Peyer's patch (tissue), 4 donors: ENCODE data around the gene SYPL1. TPM values are rescaled to one million over a fixed set of nuclear protein-coding genes. Genes with fewer than 3 reads are reported as not detected.

Source experiments
- DNase-seq, 3 donors: peaks; one replicate each; pipeline ENCODE4 v3.0.0-alpha.2; 2017 to 2019
- H3K27ac ChIP-seq, 4 donors: fragments of 200-600 bp; sonication (generic); one replicate each; pipeline ENCODE4 v1.5.1; 2016 to 2019
- H3K27me3 ChIP-seq, 2 donors: fragments of 200-600 bp; sonication (generic); one replicate each; pipeline ENCODE4 v1.5.1; 2019
- H3K36me3 ChIP-seq, 3 donors: fragments of 200-600 bp; sonication (generic); one replicate each; pipeline ENCODE4 v1.5.1; 2016 to 2019
- H3K4me1 ChIP-seq, 4 donors: fragments of 200-600 bp; sonication (generic); one replicate each; pipeline ENCODE4 v1.5.1; 2016 to 2019
- H3K4me3 ChIP-seq, 4 donors: fragments of 200-600 bp; sonication (generic); 1 replicate in 3 of 4; 2 replicates in 1 of 4; pipeline ENCODE4 v1.5.1; 2016 to 2019; ENCODE audit warnings: mild to moderate bottlenecking in 1 of 4
- H3K9me3 ChIP-seq, 4 donors: fragments of 200-600 bp; sonication (generic); one replicate each; pipeline ENCODE4 v1.5.1; 2016 to 2019; ENCODE audit warnings: mild to moderate bottlenecking in 1 of 4
- CTCF ChIP-seq, 6 experiments: fragments of 450-650 bp in 4 of 6; fragments of 200-600 bp in 2 of 6; sonication (generic) in 1 of 6; IDR thresholded peaks; one replicate each; pipeline ENCODE4 v1.5.1; 2017 to 2019; ENCODE audit warnings: antibody characterized with exemption in 6 of 6, mild to moderate bottlenecking in 3 of 6, moderate library complexity in 1 of 6
- POLR2A ChIP-seq, 2 donors: fragments of 450-650 bp; IDR thresholded peaks; one replicate each; pipeline ENCODE4 v1.5.1; 2017; ENCODE audit warnings: antibody characterized with exemption in 2 of 2, mild to moderate bottlenecking in 2 of 2, moderate library complexity in 2 of 2
- total RNA-seq, 4 donors: library from RNA; depleted of rRNA; stranded (reverse); fragments of >200 nt; gene quantifications; one replicate each; pipeline ENCODE4 v1.1.0, GENCODE V29; 2016

The SYPL1 gene
- total RNA-seq, 4 donors from 2014 or later: 45.2 to 77.6 (median 53.3) TPM

GRCh38 chr7:106111655-106112117 lies 426 bp downstream of the SYPL1 start:
- Histone ChIP-seq H3K27me3 (no peaks in the 10 kb centered on the region), H3K9me3 (no peaks in the 10 kb centered on the region), H3K27ac (peak overlapping the region; percentile 93 to 99 (median 98)), H3K36me3 (no peaks in the 10 kb centered on the region), H3K4me1 (peaks cover 0 to 16% (median 0%) of the 10 kb centered on the region in 4 donors), H3K4me3 (peak overlapping the region; percentile 70 to 91 (median 80))
- peak in 1 of 3 donors; percentile 92 for DNase-seq
- TF ChIP-seq POLR2A (IDR thresholded peaks at IDR 0.05): peak in 1 of 2 donors; percentile 84
- TF ChIP-seq CTCF (IDR thresholded peaks at IDR 0.05): no peak

- H3K27ac ChIP-seq: peak overlapping the region; percentile 93 to 99 (median 98)
- H3K4me3 ChIP-seq: peak overlapping the region; percentile 70 to 91 (median 80)
- no peak for DNase-seq
- H3K27me3 ChIP-seq: no peaks in the 10 kb centered on the region
- peaks cover 0 to 16% (median 0%) of the 10 kb centered on the region in 4 donors for H3K4me1 ChIP-seq
- TF ChIP-seq POLR2A (IDR thresholded peaks at IDR 0.05) (no peak), CTCF (IDR thresholded peaks at IDR 0.05) (no peak)
- H3K36me3 ChIP-seq: no peaks in the 10 kb centered on the region
- H3K9me3 ChIP-seq: no peaks in the 10 kb centered on the region
These were observed 1.0 kb downstream of the SYPL1 start for GRCh38 chr7:106110885-106111654.

- no peaks in the 10 kb centered on the region for H3K27me3 ChIP-seq
- H3K4me1 ChIP-seq: peaks cover 0 to 16% (median 0%) of the 10 kb centered on the region in 4 donors
- DNase-seq: no peak
- no peak for TF ChIP-seq CTCF (IDR thresholded peaks at IDR 0.05)
- no peak for TF ChIP-seq POLR2A (IDR thresholded peaks at IDR 0.05)
- peak overlapping the region in 1 of 4 donors; percentile 98 for H3K27ac ChIP-seq
- H3K4me3 ChIP-seq: peak overlapping the region in 3 of 4 donors; percentile 0 to 91 (median 70)
- H3K9me3 ChIP-seq: no peaks in the 10 kb centered on the region
- no peaks in the 10 kb centered on the region for H3K36me3 ChIP-seq
These were observed 1.9 kb downstream of the SYPL1 start for GRCh38 chr7:106110238-106110560.

- Histone ChIP-seq H3K4me1 (peaks cover 0 to 16% (median 0%) of the 10 kb centered on the region in 4 donors), H3K27me3 (no peaks in the 10 kb centered on the region), H3K36me3 (no peaks in the 10 kb centered on the region), H3K9me3 (no peaks in the 10 kb centered on the region), H3K27ac (peak overlapping the region in 1 of 4 donors; percentile 98), H3K4me3 (peak overlapping the region in 2 of 4 donors; percentile 0 to 91)
- TF ChIP-seq CTCF (IDR thresholded peaks at IDR 0.05): no peak
- no peak for TF ChIP-seq POLR2A (IDR thresholded peaks at IDR 0.05)
- no peak for DNase-seq
These were observed 2.4 kb downstream of the SYPL1 start for GRCh38 chr7:106109521-106110237.

- H3K9me3 ChIP-seq: no peaks in the 10 kb centered on the region
- no peak overlapping the region for H3K27ac ChIP-seq
- no peak overlapping the region for H3K4me3 ChIP-seq
- DNase-seq: no peak
- H3K27me3 ChIP-seq: no peaks in the 10 kb centered on the region
- peaks cover 0 to 16% (median under 1%) of the 10 kb centered on the region in 4 donors for H3K4me1 ChIP-seq
- no peak for TF ChIP-seq POLR2A (IDR thresholded peaks at IDR 0.05)
- no peak for TF ChIP-seq CTCF (IDR thresholded peaks at IDR 0.05)
- H3K36me3 ChIP-seq: no peaks in the 10 kb centered on the region
These were observed 3.1 kb downstream of the SYPL1 start for GRCh38 chr7:106108991-106109390.
